Fibroblast of villous mesenchyme (primary cell): ENCODE results near the gene AKAP8. TPM values are rescaled to one million over a fixed set of nuclear protein-coding genes. Genes with fewer than 3 reads are reported as not detected.

Experiments
- DNase-seq: peaks from one replicate; pipeline ENCODE4 v3.0.0-alpha.2; 2010; ENCODE audit warnings: low read depth
- H3K4me3 ChIP-seq: 2 replicates; pipeline ENCODE4 v1.5.1; 2011; ENCODE audit warnings: low read depth, mild to moderate bottlenecking, low read length
- total RNA-seq: library from RNA; depleted of rRNA; stranded (reverse); fragments of >200 nt; gene quantifications from 2 replicates; pipeline ENCODE4 v1.2.3, GENCODE V29; 2012
- TF ChIP-seq, protein P1 (sequence below): IDR thresholded peaks from 2 replicates; pipeline ENCODE4 v1.5.1; 2012; ENCODE audit warnings: low read depth, mild to moderate bottlenecking, low read length; ENCODE audit not compliant: insufficient read depth

The AKAP8 gene
- total RNA-seq, 1 donor, result 16.0 TPM

DNA sequence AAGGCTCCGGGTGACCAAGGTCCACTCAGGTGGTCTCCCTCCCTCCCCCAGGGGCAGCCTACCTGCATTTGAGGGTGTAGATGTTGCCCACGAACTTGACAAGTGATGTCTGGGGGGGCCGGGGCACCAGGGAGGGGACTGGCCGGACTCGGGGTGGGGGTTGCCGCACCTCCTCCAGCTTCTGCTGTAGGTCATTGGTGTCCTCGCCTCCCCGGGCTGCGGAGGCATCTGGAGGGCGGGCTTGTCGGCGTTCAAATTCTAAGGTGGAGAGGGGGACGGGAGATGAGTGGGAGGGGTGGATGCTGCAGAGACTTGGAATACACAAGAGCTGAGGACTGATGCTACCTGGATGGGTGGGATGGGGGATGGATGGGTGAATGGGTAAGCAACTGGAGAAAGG, 44.5 kb upstream of the AKAP8 start:
- TF ChIP-seq, protein P1, sequence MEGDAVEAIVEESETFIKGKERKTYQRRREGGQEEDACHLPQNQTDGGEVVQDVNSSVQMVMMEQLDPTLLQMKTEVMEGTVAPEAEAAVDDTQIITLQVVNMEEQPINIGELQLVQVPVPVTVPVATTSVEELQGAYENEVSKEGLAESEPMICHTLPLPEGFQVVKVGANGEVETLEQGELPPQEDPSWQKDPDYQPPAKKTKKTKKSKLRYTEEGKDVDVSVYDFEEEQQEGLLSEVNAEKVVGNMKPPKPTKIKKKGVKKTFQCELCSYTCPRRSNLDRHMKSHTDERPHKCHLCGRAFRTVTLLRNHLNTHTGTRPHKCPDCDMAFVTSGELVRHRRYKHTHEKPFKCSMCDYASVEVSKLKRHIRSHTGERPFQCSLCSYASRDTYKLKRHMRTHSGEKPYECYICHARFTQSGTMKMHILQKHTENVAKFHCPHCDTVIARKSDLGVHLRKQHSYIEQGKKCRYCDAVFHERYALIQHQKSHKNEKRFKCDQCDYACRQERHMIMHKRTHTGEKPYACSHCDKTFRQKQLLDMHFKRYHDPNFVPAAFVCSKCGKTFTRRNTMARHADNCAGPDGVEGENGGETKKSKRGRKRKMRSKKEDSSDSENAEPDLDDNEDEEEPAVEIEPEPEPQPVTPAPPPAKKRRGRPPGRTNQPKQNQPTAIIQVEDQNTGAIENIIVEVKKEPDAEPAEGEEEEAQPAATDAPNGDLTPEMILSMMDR, result no peak
- no peak overlapping the region for H3K4me3 ChIP-seq
- DNase-seq, result no peak

DNA sequence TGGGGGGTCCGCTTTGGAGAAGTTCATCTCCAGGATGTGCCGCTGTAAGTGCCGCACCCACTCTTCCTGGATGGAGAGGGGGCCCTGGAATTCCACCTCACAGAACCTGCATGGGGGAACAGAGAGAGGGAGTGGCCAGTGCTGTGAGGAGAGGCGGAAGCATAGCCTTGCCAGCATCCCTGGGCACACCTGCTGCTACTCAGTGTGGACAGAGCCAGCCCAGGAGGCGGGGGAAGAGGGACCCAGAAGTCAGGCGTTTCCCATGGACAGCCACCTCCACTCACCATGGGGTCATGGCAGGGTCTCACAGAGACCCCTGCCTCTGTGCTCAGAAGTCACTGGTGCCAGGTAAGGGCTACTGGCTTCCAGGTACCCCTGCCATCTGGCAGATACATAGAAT, 43.5 kb upstream of the AKAP8 start:
- DNase-seq, result no peak
- TF ChIP-seq, protein P1, result no peak
- no peak overlapping the region for H3K4me3 ChIP-seq

DNA sequence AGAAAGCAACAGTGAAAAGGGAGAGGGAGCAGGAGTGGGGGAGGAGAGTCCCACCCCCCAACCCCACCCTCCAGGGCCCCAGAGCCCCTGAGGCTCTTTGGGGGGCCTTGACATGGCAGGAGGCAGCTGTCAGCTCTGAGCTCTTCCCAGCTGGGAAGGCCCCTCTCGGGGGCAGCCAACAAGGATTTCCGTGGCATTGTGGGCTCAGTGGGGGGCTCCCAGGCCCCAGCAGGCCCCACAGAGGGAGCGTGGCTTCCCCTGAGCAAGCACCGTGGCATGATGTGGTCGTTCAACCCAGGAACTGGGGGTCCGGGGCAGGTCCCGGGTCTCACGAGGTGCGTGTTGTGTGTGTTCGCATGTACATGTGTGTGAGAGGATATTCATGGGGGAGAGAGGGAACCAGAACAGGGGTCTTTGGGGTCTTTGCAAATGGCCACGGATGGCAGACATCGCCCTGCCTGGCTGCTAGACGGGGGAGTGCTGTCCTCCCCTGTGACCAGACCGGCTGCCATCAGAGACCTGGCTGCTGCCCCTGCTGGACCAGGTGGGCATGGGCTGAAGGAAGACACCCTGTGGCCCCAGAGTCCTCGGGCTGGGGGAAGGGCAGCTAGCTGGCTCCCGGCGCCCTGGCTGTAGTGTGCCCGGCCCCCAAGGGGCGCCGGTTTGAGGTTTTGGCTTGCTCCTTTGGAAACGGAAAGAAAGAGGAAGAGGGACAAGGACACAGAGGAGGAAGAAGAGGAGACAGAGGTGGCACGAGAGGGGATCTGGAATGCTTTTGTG, 42.9 kb upstream of the AKAP8 start:
- no peak for DNase-seq
- TF ChIP-seq, protein P1, result no peak
- no peak overlapping the region for H3K4me3 ChIP-seq

DNA sequence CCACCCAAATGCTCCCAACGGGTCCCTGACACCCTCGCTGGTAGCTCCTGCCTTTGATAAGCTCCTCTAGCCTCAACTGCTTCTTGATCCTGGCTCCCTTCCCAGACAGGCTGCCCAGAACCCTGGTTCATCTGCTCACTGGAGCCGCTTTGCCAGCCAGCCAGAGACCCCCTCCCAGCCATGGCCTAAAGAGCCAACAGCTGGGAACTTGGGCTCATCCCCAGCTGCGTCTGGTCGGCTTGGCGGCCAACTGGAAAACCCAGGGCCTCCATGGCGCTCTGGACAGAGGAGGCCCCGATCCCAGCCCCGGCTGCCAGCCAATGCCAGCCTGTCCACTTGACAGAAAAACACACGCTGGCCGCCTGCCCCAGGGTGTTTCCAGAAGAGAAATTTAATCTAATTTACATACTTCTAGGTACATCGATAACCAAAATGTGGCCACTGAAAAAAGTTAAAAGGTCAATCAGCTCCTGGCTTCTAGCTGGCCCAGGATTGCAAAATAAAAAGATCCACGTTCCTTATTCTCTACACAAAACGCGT, 42.2 kb upstream of the AKAP8 start:
- no peak for DNase-seq
- TF ChIP-seq, protein P1, result no peak

DNA sequence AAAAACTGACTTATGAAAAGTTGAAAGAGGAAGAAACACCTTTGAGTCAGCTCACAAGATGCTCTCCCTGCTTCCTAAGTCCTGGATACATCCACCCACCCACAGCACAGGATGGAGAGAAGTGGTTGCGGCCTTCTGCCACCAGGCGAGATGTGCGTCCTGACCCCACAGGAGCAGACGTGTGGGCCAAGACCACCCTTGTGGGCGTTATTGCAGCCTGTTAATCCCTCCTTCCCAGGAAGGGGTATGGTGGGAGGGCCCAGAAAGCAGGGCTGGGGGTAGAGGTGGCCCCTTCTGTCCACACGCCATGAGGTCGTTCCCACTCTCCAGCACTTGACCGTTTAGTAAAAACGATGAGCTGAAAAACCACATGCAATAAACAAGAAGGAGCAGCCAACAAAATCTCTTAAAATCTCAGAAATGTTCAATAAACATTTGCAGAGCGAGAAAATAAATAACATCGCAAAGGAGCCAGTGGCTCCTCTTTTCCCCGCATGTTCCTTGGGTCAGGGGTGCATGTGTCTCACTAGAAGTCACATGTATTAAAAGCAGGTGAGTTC, 41.6 kb upstream of the AKAP8 start:
- TF ChIP-seq, protein P1, result no peak
- no peak for DNase-seq
- H3K4me3 ChIP-seq, result no peak overlapping the region

More for the DNA sequence above, 42.2 kb upstream of the AKAP8 start:
- no peak overlapping the region for H3K4me3 ChIP-seq

DNA sequence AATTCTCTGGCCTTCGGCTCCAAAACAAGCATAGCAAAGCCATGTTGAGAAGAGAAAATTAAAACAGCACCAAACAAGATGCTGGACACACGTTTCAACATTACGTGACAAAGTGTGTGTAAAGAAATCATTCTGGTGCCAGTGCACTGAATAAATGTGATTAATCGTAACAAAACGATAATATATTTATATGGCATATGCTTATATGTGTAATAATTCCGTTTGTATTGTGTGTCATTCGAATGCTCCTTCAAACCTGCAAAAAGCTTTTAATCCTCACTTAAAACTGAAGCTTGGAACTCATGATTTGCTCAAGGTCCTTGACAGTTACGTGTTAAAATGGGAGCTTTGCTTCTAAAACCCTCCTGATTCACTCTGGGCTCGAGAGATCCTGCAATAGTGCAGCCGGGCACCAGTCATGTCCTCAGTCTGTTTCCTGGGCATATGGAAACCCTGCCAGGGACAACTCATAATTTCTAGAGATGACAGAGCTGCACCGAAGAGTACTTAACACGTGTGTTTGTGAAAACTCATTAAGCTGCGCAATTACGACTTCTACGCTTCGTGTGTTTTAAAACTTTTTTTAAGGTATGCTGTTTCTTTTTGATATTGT, 39.9 kb upstream of the AKAP8 start:
- TF ChIP-seq, protein P1, result no peak
- no peak for DNase-seq

More for the DNA sequence above, 39.9 kb upstream of the AKAP8 start:
- H3K4me3 ChIP-seq, result peak overlapping the region; percentile 67
